ENCODE results near the gene OXTR.
A peak's percentile ranks its signal among the peaks of the same experiment; 100 is the strongest.

The OXTR gene

GRCh38 chr3:8777201-8777977, 8.0 kb upstream of the OXTR start:
- Mint-ChIP-seq H3K36me3 (ENCODE audit: low read depth) (no peaks in the 10 kb centered on the region), H3K9me3 (no peaks in the 10 kb centered on the region), H3K27me3 (peaks cover 5% of the 10 kb centered on the region), H3K27ac (no peak overlapping the region), H3K4me3 (no peak overlapping the region), H3K4me1 (ENCODE audit: low read depth) (no peaks in the 10 kb centered on the region)

DNA sequence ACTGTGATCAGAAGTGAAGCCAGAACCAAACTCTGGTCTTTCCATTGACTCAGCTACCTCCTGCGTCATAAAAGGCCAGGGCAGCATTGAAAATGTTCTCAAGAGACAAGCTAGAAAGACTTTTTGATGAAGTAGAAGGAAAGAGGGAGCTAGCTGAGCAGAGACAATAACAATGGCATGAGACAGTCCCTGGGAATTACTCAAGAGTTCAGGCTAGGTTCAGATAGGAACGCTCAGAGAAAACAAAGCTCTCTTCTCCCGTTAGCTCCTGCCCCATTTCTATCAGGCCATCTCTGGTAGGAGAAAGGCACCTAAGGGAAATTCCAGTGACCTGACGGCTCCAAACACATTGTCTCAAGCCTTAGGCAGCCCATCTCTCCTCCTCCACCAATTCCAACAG, 7.0 kb upstream of the OXTR start:
- H3K36me3 Mint-ChIP-seq (ENCODE audit: low read depth), result no peaks in the 10 kb centered on the region

DNA sequence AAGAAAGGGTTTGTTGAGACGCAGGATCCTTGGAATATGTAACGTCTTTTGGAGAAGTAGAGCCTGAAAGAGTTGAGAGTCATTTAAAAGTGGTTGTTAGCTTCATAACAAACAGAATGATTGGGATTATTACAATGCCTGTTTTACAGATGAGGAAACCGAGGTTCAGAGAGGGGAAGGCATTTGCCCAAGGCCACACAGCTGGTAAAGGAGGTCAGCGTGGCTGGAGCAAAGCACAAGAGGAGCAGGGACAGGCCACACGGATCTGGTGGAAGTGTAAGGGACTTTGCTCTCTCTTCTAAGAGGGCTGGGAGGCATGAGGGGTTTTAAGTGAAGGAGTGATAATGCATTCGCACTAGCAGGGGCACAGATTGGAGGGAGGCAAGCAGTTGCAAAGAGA, 6.2 kb upstream of the OXTR start:
- Mint-ChIP-seq H3K4me3 (no peak overlapping the region), H3K9me3 (no peaks in the 10 kb centered on the region), H3K27me3 (peaks cover 17% of the 10 kb centered on the region), H3K36me3 (ENCODE audit: low read depth) (no peaks in the 10 kb centered on the region), H3K4me1 (ENCODE audit: low read depth) (no peaks in the 10 kb centered on the region), H3K27ac (no peak overlapping the region)

More for the DNA sequence above, 7.0 kb upstream of the OXTR start:
- H3K4me1 Mint-ChIP-seq (ENCODE audit: low read depth), result no peaks in the 10 kb centered on the region
- no peak overlapping the region for H3K4me3 Mint-ChIP-seq
- H3K27ac Mint-ChIP-seq, result no peak overlapping the region
- H3K9me3 Mint-ChIP-seq, result no peaks in the 10 kb centered on the region
- peaks cover 9% of the 10 kb centered on the region for H3K27me3 Mint-ChIP-seq

DNA sequence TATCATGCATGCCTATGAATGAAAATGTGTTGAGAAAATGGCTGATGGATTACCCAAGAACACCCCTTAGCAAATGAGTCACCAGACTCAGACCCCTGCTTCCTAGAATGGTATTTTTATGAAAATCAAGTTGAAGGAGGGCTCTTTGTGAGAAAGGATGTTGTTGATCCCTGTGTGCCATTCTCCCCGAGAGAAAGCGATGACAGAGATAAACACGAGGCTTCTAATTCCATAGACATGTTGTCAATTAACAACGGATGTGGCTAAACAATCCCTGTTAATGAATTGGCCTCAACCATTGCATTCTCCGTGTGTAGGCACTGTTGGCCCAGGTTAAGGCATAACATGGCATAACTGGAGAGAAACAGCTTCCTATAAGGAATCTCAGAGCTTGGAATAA, 5.8 kb upstream of the OXTR start:
- no peaks in the 10 kb centered on the region for H3K9me3 Mint-ChIP-seq
- H3K27me3 Mint-ChIP-seq, result peaks cover 18% of the 10 kb centered on the region
- no peak overlapping the region for H3K4me3 Mint-ChIP-seq
- no peaks in the 10 kb centered on the region for H3K4me1 Mint-ChIP-seq (ENCODE audit: low read depth)
- no peak overlapping the region for H3K27ac Mint-ChIP-seq
- no peaks in the 10 kb centered on the region for H3K36me3 Mint-ChIP-seq (ENCODE audit: low read depth)

DNA sequence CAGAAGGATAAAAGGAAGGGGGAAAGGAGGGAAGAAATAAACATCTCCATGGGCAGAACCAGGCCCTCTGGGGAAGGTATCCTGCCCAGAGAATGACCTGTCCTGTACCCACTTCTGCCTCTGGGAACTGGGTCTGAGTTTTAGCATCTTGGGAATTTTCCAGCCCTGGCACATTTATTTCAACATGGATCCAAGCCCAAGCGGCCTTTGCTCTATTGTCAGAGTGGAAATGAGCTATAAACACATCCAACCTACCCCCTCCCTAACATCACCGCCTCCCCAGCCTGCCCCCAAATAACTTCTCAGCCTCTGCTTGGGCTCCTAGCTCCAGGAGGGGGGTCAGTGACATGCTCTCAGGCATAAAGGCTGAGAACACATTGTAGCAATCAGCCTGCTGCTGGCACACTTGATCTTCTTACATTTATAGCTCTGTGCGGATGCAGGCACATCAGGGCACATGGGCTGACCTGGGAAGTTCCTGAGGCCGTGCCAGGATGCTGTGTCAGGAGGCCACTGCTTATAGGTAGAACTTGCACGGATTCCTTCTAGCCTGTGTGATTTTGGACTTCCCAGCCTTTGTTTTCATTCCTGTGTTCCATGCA, 4.6 kb upstream of the OXTR start:
- no peaks in the 10 kb centered on the region for H3K9me3 Mint-ChIP-seq
- peaks cover 30% of the 10 kb centered on the region for H3K27me3 Mint-ChIP-seq
- H3K4me3 Mint-ChIP-seq, result no peak overlapping the region
- no peak overlapping the region for H3K27ac Mint-ChIP-seq
- peaks cover 7% of the 10 kb centered on the region for H3K4me1 Mint-ChIP-seq (ENCODE audit: low read depth)
- no peaks in the 10 kb centered on the region for H3K36me3 Mint-ChIP-seq (ENCODE audit: low read depth)

DNA sequence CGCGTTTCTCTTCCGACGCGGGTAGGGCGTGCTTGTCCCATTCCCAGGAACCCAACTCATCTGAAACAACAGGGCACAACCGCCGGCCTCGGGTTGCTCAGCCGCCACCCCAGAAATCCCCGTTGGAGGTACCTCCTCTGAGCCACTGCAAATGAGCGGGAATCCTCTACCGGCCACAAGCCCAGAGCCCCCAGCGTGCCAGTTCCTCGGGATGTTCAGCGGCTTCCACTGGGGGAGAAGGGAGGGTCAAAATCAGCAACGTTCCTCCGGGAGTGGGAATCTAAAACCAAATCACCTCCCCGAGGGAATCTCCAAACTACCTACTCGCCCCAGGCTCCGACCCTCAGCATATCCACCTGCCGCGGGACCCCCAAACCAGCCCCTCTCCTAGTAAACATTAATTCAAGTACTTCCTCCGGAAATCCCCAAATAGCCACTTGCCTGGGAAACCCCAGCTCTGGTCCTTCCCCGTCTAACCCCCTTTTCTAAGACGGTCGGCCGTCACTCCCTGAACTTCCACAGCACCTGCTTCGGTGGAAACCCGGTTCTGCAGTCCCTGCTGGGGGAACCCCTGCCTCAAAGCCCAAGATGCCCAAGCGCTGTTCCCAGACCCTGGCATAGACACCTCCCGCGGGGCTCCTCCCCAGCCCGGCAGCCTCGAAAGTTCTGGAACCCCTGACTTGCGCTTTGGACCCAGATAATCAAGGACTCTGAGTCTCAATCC, 887 bp downstream of the OXTR start:
- Mint-ChIP-seq H3K4me3 (peak overlapping the region; percentile 65), H3K9me3 (no peaks in the 10 kb centered on the region), H3K36me3 (ENCODE audit: low read depth) (no peaks in the 10 kb centered on the region), H3K4me1 (ENCODE audit: low read depth) (peaks cover 15% of the 10 kb centered on the region), H3K27me3 (peaks cover 34% of the 10 kb centered on the region), H3K27ac (no peak overlapping the region)

DNA sequence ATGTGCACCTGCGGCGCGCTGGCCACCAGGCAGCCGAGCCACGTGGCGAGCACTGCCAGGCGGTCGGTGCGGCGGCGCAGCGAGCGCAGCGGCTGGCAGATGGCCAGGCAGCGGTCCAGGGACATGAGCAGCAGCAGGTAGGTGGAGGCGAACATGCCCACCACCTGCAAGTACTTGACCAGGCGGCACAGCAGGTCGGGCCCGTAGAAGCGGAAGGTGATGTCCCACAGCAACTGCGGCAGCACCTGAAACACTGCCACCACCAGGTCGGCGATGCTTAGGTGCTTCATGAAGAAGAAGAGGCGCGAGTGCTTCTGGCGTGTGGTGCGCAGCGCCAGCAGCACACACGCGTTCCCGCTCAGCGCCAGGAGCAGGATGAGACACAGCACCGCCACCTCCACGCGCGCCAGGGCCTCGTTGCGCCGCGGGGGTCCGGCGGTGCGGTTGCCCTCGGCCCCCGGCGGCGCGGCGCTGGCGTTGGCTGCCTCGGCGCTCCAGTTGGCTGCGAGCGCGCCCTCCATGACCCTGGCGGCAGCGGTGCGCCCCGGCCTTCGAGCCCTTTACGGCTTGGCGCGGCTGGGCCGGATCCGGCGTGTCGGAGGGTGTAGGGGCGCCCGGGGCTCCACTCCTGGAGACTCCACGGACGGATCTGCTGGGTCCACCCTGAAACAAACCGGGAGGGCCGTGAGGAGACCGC, 1.6 kb downstream of the OXTR start:
- Mint-ChIP-seq H3K27me3 (peaks cover 34% of the 10 kb centered on the region), H3K27ac (no peak overlapping the region), H3K4me1 (ENCODE audit: low read depth) (peaks cover 15% of the 10 kb centered on the region), H3K9me3 (no peaks in the 10 kb centered on the region), H3K4me3 (no peak overlapping the region), H3K36me3 (ENCODE audit: low read depth) (no peaks in the 10 kb centered on the region)

DNA sequence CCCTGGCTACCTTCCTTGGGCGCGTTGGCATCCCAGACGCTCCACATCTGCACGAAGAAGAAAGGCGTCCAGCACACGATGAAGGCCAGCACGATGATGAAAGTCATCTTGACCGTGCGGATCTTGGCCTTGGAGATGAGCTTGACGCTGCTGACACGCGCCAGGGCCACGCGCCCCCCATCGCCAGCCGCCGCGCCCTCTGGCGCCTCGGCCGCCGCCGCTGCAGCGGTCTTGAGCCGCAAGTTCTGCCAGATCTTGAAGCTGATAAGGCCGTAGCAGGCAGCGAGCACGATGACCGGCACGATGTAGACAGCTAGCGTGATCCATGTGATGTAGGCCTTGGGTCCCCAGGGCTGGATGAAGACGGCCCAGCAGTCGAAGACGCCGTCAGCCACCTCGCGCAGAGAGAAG, 2.2 kb downstream of the OXTR start:
- H3K4me3 Mint-ChIP-seq, result no peak overlapping the region

GRCh38 chr3:8766148-8766547, 3.3 kb downstream of the OXTR start:
- no peaks in the 10 kb centered on the region for H3K9me3 Mint-ChIP-seq
- peaks cover 27% of the 10 kb centered on the region for H3K27me3 Mint-ChIP-seq

More for the DNA sequence above, 2.2 kb downstream of the OXTR start:
- Mint-ChIP-seq H3K27ac (no peak overlapping the region), H3K9me3 (no peaks in the 10 kb centered on the region), H3K27me3 (peaks cover 34% of the 10 kb centered on the region), H3K36me3 (ENCODE audit: low read depth) (no peaks in the 10 kb centered on the region), H3K4me1 (ENCODE audit: low read depth) (peaks cover 15% of the 10 kb centered on the region)

GRCh38 chr3:8765528-8765927, 3.9 kb downstream of the OXTR start:
- Mint-ChIP-seq H3K36me3 (ENCODE audit: low read depth) (no peaks in the 10 kb centered on the region), H3K27me3 (peaks cover 22% of the 10 kb centered on the region), H3K27ac (no peak overlapping the region)

More at GRCh38 chr3:8766148-8766547, 3.3 kb downstream of the OXTR start:
- no peak overlapping the region for H3K27ac Mint-ChIP-seq
- H3K4me3 Mint-ChIP-seq, result no peak overlapping the region
- no peaks in the 10 kb centered on the region for H3K36me3 Mint-ChIP-seq (ENCODE audit: low read depth)
- H3K4me1 Mint-ChIP-seq (ENCODE audit: low read depth), result peaks cover 15% of the 10 kb centered on the region

GRCh38 chr3:8764528-8764927, 4.9 kb downstream of the OXTR start:
- no peak overlapping the region for H3K27ac Mint-ChIP-seq
- H3K4me1 Mint-ChIP-seq (ENCODE audit: low read depth), result peaks cover 12% of the 10 kb centered on the region
- H3K27me3 Mint-ChIP-seq, result peaks cover 14% of the 10 kb centered on the region
- H3K9me3 Mint-ChIP-seq, result no peaks in the 10 kb centered on the region
- no peaks in the 10 kb centered on the region for H3K36me3 Mint-ChIP-seq (ENCODE audit: low read depth)
- H3K4me3 Mint-ChIP-seq, result no peak overlapping the region

More at GRCh38 chr3:8765528-8765927, 3.9 kb downstream of the OXTR start:
- H3K9me3 Mint-ChIP-seq, result no peaks in the 10 kb centered on the region
- peaks cover 15% of the 10 kb centered on the region for H3K4me1 Mint-ChIP-seq (ENCODE audit: low read depth)
- H3K4me3 Mint-ChIP-seq, result no peak overlapping the region

DNA sequence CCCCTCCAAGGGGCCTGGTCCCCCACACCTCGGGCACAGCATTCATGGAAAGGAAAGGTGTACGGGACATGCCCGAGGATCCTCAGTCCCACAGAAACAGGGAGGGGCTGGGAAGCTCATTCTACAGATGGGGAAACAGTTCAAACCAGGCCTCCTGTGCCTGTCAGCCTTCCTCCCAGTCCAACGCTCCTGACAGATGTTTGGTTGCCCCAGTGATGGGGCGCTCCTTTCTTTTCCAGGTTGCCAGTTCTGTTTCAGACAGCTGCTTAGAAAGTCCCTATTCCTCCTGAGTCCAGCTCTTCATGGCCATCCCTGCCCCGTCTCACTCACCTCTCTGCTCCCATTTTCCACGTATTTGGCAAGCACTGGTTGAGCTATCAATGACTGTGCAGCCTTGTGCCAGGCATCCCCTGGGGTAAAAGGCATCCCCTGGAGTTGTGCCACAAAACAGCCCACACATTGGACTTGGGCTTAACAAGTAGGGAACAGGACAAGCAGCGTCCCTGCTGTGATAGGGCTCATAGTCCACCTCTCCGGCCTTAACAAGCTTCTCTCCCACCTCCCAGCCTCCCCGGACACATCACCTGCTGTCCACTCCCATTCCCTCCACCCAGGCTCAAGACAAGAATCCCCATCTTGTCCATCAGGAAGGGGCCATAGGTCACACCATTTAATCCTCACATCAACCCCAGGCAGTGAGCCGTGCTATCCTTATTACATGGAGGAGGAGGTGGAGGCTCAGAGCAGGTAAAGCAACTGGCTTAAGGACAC, 6.6 kb downstream of the OXTR start:
- H3K9me3 Mint-ChIP-seq, result no peaks in the 10 kb centered on the region
- no peak overlapping the region for H3K27ac Mint-ChIP-seq
- no peaks in the 10 kb centered on the region for H3K27me3 Mint-ChIP-seq

DNA sequence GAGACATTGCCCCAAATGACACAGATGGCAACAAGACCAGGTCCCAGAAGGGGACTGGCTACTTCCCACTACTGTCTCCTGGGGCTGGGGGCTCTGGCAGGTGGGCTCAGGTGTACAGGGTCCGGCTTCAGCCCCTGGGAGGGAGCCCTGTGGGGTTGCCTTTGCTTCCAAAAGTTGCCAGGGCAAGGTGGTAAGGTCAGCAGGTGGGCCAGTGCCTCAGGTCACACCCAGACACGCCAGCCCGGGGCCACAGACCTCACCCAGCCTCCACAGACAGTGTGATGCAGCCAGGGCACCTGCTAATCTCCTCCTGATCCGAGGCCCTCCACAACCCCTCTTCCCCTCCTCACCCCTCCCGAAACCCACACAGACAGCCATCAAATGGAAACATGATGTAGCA, 7.5 kb downstream of the OXTR start:
- H3K4me1 Mint-ChIP-seq (ENCODE audit: low read depth), result no peaks in the 10 kb centered on the region

More for the DNA sequence above, 6.6 kb downstream of the OXTR start:
- H3K36me3 Mint-ChIP-seq (ENCODE audit: low read depth), result no peaks in the 10 kb centered on the region
- no peaks in the 10 kb centered on the region for H3K4me1 Mint-ChIP-seq (ENCODE audit: low read depth)
- H3K4me3 Mint-ChIP-seq, result no peak overlapping the region

DNA sequence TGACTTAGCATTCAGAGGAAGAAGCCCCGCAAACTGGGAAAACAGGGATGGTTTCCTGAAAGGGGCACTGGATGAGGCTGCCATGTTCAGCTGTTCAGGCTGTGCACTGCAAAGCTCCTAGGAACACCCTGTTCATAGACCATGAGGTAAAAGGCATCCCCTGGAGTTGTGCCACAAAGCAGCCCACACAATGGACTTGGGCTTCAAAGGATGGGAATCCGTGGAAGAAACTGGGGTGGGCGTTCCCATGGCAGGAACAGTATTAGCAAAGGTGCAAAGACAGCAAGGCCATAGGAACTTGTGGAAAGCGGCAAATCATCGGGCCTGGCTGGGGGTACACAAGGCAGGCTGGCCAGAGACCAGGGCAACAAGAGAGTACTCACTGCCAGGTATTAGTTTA, 8.9 kb downstream of the OXTR start:
- H3K27me3 Mint-ChIP-seq, result no peaks in the 10 kb centered on the region

More for the DNA sequence above, 7.5 kb downstream of the OXTR start:
- H3K9me3 Mint-ChIP-seq, result no peaks in the 10 kb centered on the region
- no peak overlapping the region for H3K4me3 Mint-ChIP-seq
- no peaks in the 10 kb centered on the region for H3K36me3 Mint-ChIP-seq (ENCODE audit: low read depth)
- no peaks in the 10 kb centered on the region for H3K27me3 Mint-ChIP-seq
- H3K27ac Mint-ChIP-seq, result no peak overlapping the region

More for the DNA sequence above, 8.9 kb downstream of the OXTR start:
- H3K36me3 Mint-ChIP-seq (ENCODE audit: low read depth), result no peaks in the 10 kb centered on the region
- no peak overlapping the region for H3K4me3 Mint-ChIP-seq
- H3K4me1 Mint-ChIP-seq (ENCODE audit: low read depth), result no peaks in the 10 kb centered on the region
- H3K27ac Mint-ChIP-seq, result no peak overlapping the region
- no peaks in the 10 kb centered on the region for H3K9me3 Mint-ChIP-seq

Measured in stimulated activated naive CD8-positive, alpha-beta T cell treated with anti-CD3 and anti-CD28 coated beads, Interleukin-15, Interleukin-2, amounts not matched to agents 100 ng/mL and 50 ng/mL, for 24 hours (primary cell).